HG03039 (cell line): Measurements from ENCODE around the gene HDHD2.
A peak's percentile ranks its signal among the peaks of the same experiment; 100 is the strongest.

Experiments
- ATAC-seq: cut with Tn5 transposase; IDR thresholded peaks from one replicate; pipeline ENCODE4 v1.9.1; 2021; ENCODE audit warnings: mild to moderate bottlenecking, moderate library complexity; ENCODE audit not compliant: unreplicated experiment

The HDHD2 gene

GRCh38 chr18:47149457-47150028, 757 bp downstream of the HDHD2 start:
- no peak for ATAC-seq

GRCh38 chr18:47146206-47146605, 4.1 kb downstream of the HDHD2 start:
- no peak for ATAC-seq

DNA sequence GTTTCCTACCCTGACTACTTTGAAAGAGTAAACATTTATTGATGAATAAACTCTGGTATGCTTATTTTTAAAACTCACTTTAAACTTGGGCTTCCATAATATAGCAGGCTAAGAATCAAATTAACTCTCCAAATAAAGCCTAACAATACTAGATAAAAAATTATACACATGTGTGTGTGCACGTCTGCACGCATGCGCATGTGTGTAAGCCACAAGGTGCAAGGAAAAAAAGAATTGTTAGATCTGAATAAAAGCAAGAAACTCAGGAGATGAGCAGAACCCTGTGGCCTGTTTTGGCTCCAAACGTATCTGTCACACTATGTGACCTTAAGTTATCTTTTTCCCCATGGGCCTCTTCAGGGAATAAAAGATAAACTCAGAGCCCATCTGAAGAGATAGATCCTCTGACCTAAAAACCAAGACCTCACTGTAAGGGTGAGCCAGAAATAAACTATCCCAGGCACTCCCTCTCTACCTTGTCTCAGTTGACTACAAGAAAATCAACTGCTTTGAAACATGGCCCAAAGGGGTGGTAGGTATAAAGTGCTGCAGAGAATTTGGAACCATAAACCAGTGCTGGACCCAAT, 6.3 kb downstream of the HDHD2 start:
- no peak for ATAC-seq

GRCh38 chr18:47143153-47143552, 7.1 kb downstream of the HDHD2 start:
- no peak for ATAC-seq

DNA sequence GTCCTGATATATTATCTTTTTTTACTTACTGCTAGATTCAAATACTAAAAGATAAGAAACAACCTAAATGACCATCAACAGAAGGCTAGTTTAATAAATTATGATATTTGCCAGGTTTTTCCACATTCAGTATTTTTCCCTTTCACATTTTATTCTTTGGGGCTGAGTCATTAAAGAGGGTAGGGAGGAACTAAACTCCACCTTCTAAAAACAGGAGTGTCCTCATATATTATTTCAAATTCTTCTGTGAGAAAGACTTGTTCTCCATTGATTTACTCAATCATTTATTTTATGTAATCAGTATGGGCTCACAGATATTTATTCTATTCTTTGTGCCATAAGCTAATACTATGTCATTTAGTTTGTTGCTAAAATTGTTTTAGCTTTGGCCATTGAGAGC, 9.0 kb downstream of the HDHD2 start:
- no peak for ATAC-seq

DNA sequence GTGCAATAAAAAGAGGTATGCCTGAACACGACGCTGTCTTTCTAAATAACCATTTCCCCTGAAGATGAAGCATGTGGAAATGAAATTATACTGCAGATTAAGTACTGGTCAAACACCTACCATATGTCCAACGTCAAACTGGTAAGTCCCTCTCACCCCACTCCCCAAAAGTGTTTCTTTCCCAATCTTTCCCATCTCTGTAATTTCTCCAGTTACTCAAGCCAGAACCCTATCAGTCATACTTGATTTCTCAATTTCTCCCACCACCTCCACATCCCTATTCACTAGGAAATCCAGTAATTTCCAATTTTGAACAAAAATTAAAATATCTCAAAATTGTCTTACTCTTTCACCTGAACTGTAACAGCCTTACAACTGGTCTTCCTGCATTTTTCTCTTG, 29.2 kb downstream of the HDHD2 start:
- no peak for ATAC-seq

DNA sequence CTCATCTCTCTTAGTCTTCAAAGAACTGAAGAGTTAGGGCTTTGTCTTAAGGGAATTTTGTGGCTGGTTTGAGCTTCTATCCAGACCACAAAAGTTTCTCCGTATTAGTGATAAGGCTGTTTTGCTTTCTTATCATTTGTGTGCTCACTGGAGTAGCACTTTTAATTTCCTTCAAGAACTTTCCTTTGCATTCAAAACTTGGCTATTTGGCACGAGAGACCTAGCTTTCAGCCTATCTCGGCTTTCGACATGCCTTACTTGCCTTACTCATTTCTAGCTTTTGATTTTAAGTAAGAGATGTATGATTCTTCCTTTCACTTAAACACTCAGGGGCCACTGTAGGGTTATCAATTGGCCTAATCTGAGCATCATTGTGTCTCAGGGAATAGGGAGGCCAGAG, 29.9 kb downstream of the HDHD2 start:
- ATAC-seq: peak; percentile 95

DNA sequence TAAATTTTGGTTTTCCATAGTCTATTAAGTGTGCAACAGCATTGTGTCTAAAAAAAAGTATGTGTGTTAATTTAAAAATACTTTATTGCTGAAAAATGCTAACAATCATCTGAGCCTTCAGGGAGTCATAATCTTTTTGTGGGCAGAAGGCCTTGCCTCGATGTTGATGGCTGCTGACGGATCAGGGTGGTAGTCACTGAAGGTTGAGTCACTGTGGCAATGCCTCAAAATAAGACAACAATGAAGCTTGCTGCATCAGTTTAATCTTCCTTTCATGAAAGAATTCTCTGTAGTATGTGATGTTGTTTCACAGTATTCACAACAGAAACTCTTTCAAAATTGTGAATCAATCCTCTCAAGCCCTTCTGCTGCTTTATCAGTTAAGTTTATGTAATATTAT, 31.3 kb downstream of the HDHD2 start:
- no peak for ATAC-seq

- ATAC-seq: no peak
These were observed 35.1 kb downstream of the HDHD2 start for GRCh38 chr18:47115205-47115604.

DNA sequence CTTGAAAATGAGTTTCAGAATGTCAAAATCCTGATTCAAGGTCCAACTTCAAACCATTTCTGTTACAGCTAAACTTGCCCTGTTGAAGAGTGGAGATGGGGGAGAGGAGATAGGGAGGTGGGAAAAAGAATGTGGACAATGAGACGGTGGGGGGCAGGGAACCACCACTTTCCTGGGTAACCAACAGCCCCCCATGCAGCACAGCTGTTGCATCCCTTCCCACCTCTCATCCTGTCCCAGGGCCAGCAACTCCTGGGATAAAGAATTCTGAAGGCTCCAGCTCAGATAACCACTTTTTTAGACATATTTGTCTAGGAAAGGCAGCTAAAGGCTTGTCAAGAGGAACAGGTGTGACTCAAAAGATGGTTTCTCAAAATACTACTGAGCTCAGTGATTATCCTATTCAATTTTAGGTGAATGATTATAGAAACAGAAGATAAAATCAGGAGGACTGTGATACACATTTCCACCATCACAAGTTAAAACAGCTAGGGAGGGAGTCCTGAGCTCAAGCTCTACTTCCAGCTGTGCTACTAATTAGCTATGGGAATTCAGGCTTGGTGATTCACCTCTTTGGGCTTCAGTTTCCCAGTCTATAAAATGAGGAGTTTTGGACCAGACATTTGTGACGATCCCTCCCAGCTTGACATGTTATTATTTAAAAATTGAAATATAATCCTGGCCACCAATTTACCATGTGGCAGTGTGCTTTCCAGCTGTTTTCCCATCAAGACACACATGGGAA, 36.3 kb downstream of the HDHD2 start:
- ATAC-seq: no peak

DNA sequence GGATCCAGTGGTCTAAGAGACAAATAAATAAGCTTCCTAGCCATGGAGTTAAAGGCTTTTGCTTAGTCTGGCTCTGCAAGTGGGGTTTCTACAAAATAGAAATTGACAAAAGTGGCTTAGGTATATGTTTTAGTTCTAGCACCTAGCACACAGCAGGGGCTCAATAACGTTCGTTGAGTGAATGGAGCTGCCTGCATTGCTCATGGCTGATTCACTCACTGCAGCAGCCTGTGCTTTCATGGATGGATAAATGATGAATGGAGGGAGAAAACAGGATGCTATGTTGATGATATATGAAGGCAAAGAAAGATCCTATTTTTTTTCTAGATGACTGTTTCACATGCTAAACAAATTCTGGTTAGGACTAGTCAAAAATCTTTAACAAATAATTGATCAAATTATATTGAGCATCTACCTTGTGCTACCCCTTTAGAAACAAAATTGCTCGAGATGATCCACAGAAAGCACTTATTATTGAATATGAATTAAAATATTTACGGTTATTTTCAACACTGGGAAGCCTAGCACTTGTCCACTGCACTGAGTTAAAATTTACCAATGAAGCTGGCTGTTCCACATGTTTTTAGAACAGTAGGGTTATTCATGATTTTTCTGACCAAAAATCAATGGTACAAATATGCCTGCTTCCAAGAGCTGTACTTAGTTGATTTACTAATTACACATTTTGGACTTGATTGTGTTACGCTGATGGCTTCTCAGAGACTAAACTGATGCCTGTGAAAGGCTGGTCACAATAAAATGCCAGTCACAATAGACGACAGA, 39.6 kb downstream of the HDHD2 start:
- no peak for ATAC-seq

DNA sequence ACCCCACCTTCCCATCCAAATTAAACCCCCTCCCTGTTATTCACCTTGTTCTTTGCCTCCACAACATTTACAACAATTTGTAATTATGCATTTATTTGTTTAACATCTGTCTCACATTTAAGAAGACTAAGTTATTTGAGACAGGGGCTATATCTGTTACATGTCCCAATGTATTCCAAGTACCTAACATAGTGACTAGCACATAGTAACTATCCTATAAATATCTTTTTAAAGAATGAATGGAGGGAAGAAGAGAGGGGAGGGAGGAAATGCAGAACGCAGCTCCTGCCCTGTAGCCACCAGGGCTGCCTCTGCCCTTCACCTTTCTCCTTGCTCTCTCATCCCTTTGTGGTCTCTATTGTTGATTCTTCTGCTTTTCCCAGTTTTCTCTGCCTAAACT, 40.6 kb downstream of the HDHD2 start:
- ATAC-seq: no peak

GRCh38 chr18:47108998-47109405, 41.3 kb downstream of the HDHD2 start:
- no peak for ATAC-seq

DNA sequence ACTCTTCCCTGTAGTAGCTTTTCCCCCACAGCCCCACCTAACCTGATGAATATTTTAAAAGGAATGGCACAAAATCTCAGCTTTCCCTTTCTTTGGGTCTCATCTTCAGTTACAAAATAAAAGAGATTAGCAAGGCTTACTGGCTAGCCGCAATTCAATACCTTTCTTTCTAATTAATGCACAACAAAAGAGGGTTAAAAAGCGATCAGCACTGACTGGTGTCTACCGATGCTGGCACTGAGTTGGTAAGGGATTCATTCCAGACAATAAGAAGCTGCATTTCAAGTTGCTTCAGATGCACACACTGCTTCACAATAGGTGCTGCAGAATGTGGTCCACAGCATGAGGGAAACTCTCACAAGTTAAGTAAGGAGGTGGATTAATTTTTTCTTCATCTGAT, 41.9 kb downstream of the HDHD2 start:
- ATAC-seq: no peak

GRCh38 chr18:47100212-47100831, 50.0 kb downstream of the HDHD2 start:
- ATAC-seq: no peak

DNA sequence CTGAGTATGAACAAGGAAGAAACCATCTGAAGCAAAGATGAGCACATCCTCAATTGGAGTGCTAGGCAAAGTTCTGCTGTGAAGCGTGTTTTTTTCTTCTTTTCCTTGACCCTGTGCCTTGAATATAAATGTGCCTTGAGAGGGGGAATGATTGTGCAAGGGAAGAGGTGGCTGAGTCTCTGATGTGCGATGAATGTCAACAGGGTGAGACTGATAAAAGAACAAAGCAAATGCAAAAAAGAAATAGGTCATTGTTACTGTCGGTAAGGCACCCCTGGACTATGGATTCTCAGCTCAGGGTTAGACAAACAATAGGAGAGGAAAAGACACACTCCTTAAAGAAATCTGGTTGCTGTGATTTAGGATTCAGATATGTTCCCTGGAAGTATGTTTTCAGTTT, 54.5 kb downstream of the HDHD2 start:
- no peak for ATAC-seq

DNA sequence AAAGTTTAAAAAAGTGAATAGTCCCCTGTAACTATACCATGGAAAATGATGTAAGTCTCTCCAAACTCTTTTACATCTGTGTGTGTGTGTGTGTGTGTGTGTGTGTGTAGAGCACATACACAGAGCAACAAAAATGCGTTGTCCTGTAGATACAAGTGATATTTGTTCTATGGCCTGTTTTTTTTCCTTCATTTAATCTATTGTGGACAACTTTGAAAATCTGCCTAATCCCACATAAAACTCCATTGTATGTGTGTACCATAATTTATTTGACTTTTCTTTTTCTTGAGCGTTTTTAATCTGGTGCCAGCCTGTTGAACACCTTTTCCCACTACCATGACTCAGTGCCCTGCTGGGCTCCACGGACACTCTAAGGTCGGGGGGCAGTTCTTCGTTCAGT, 62.6 kb downstream of the HDHD2 start:
- no peak for ATAC-seq

GRCh38 chr18:47081578-47081977, 68.7 kb downstream of the HDHD2 start:
- ATAC-seq: no peak

DNA sequence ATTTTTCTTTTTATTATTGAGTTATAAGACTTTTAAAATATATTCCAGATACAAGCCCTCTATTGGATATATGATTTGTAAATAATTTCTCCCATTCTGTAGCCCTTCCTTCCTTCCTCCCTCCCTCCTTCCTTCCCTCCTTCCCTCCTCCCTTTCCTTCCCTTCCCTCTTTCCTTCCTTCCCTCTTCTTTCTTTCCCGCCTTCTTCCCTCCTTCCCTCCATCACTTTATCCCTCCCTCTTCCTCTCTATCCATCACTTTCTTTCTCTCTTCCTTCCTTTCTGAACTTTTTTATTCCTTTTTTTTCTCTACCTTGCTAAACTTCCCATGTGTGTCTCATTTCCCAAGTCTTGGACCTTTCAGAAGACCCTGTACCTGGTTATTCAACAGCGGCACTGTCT, 69.4 kb downstream of the HDHD2 start:
- ATAC-seq: no peak

- ATAC-seq: no peak
These were observed 73.2 kb downstream of the HDHD2 start for GRCh38 chr18:47077111-47077510.
